Loucy (cell line): ENCODE results near the gene BUB1B.

Source experiments
- EZH2phosphoT487 ChIP-seq: fragments of 200-600 bp; IDR thresholded peaks from 2 replicates; pipeline ENCODE4 v1.6.1; 2018; ENCODE audit warnings: antibody characterized with exemption, mild to moderate bottlenecking, moderate library complexity, borderline replicate concordance
- TF ChIP-seq, protein P1 (sequence below): fragments of 200-600 bp; sonication (generic); conservative IDR thresholded peaks from 2 replicates; pipeline ENCODE4 v1.5.1; 2014; ENCODE audit warnings: mild to moderate bottlenecking, antibody characterized with exemption, low read length

DNA sequence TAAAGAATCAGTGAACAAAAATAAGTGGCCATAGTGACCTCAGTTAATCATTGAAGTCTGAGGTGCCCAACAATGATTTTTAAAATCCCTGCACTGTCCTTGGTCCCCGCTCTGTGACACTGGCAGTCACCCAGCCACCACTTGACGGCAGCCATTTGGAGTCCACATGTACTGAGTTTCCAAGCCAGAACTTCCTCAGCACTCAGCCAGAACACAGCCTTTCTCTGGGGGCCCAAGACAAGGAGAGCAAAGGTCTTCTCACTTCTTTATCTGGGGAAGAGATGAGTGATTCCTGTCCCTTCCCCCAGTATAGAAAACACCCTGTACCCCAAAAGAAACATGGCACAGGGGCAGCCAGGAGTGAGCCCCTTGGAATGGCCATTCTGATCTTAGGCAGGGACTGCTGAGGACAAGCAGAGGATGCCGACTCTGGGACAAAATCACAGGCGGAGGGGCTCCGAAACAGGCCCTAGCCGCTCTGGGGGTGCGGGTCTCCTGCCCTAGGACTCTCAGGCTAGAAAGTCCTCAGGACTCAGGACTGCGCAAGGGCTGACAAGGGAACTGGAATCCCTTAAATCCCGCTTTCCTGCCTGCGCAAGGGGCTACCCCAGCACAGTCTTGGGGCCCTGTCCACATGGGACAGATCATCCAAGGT, 90.7 kb downstream of the BUB1B start:
- TF ChIP-seq, protein P1, sequence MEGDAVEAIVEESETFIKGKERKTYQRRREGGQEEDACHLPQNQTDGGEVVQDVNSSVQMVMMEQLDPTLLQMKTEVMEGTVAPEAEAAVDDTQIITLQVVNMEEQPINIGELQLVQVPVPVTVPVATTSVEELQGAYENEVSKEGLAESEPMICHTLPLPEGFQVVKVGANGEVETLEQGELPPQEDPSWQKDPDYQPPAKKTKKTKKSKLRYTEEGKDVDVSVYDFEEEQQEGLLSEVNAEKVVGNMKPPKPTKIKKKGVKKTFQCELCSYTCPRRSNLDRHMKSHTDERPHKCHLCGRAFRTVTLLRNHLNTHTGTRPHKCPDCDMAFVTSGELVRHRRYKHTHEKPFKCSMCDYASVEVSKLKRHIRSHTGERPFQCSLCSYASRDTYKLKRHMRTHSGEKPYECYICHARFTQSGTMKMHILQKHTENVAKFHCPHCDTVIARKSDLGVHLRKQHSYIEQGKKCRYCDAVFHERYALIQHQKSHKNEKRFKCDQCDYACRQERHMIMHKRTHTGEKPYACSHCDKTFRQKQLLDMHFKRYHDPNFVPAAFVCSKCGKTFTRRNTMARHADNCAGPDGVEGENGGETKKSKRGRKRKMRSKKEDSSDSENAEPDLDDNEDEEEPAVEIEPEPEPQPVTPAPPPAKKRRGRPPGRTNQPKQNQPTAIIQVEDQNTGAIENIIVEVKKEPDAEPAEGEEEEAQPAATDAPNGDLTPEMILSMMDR, result no peak
- TF ChIP-seq EZH2phosphoT487, result no peak
